Panc1 (cell line): ENCODE data around the gene APLN. TPM values are rescaled to one million over a fixed set of nuclear protein-coding genes. Genes with fewer than 3 reads are reported as not detected.

Experiments
- ATAC-seq: fragments of 200-7000 bp; cut with Tn5 transposase; 2 replicates; pipeline ENCODE4 v1.9.1; 2020; ENCODE audit warnings: mild to moderate bottlenecking, moderate library complexity
- BruUV-seq: library from RNA; stranded (reverse); fragments of 400-500 nt; replicated peaks from 2 replicates; lab custom pipeline; 2021; lab: Mats Ljungman, UMichigan
- CTCF ChIA-PET: fragments of 300-600 bp; sonication (Branson Sonifier 250); formaldehyde crosslinking; loops from one replicate; lab custom pipeline; 2022; ENCODE audit warnings: antibody characterized with exemption; lab: Charles Lee
- POLR2A ChIA-PET: fragments of 300-600 bp; sonication (Branson Sonifier 250); formaldehyde crosslinking; loops from one replicate; lab custom pipeline; 2022; ENCODE audit warnings: antibody characterized with exemption; lab: Charles Lee
- DNase-seq: peaks from one replicate; pipeline ENCODE4 v3.0.0-alpha.2; 2010; ENCODE audit warnings: low read depth, low spot score
- H3K27ac ChIP-seq: 2 replicates; pipeline ENCODE4 v1.5.1; 2011; ENCODE audit warnings: mild to moderate bottlenecking, low read length, inconsistent platforms
- H3K27me3 ChIP-seq: fragments of 200-500 bp; sonication (Bioruptor generic); 2 replicates; pipeline ENCODE4 v1.6.0; 2014; ENCODE audit warnings: low read length, inconsistent platforms; ENCODE audit not compliant: control insufficient read depth, insufficient read depth
- H3K36me3 ChIP-seq: fragments of 200-500 bp; sonication (Bioruptor generic); 2 replicates; pipeline ENCODE4 v1.5.1; 2014; ENCODE audit warnings: inconsistent platforms, mild to moderate bottlenecking, low read length, moderate library complexity; ENCODE audit not compliant: control insufficient read depth, insufficient read depth
- H3K4me1 ChIP-seq: 2 replicates; pipeline ENCODE4 v1.5.1; 2011; ENCODE audit warnings: inconsistent platforms, mild to moderate bottlenecking, low read length, moderate library complexity; ENCODE audit not compliant: control insufficient read depth, insufficient read depth
- H3K4me3 ChIP-seq, 2 experiments: 2 replicates each; pipeline ENCODE4 v1.5.1; 2011 to 2012; ENCODE audit warnings: low read depth in 2 of 2, low read length in 2 of 2, mild to moderate bottlenecking in 2 of 2, inconsistent platforms in 1 of 2, moderate library complexity in 1 of 2
- H3K9me3 ChIP-seq: fragments of 200-500 bp; sonication (Bioruptor generic); 2 replicates; pipeline ENCODE4 v1.5.1; 2014; ENCODE audit warnings: low read depth, mild to moderate bottlenecking, inconsistent platforms, low read length, moderate library complexity; ENCODE audit not compliant: control insufficient read depth, insufficient read depth
- CTCF ChIP-seq: fragments of 450-650 bp; IDR thresholded peaks from 2 replicates; pipeline ENCODE4 v1.5.1; 2017; ENCODE audit warnings: mild to moderate bottlenecking
- POLR2AphosphoS5 ChIP-seq: IDR thresholded peaks from 2 replicates; pipeline ENCODE4 v1.6.1; 2012; ENCODE audit warnings: mild to moderate bottlenecking, low read depth, low read length, moderate library complexity
- REST ChIP-seq, 2 experiments: IDR thresholded peaks; 2 replicates each; pipeline ENCODE4 v1.6.1; 2011 to 2012; ENCODE audit warnings: low read depth in 2 of 2, control low read depth in 1 of 2, low read length in 1 of 2, mild to moderate bottlenecking in 1 of 2, moderate library complexity in 1 of 2; ENCODE audit not compliant: insufficient read depth in 1 of 2
- SIN3A ChIP-seq: IDR thresholded peaks from 2 replicates; pipeline ENCODE4 v1.6.1; 2012; ENCODE audit warnings: low read depth, mild to moderate bottlenecking, low read length, moderate library complexity, borderline replicate concordance; ENCODE audit not compliant: insufficient read depth
- TCF7L2 ChIP-seq: IDR thresholded peaks from 2 replicates; pipeline ENCODE4 v1.6.1; 2011; ENCODE audit warnings: mild to moderate bottlenecking, low read depth, low read length, inconsistent platforms
- in situ Hi-C: cut with HindIII; loops from 2 replicates; pipeline ENCODE4 v1.10.0; 2016; ENCODE audit warnings: low sequenced_read_pairs, low pct_unique_long_range_greater_than_20kb
- intact Hi-C: fragments of 100-400 bp; cut with micrococcal nuclease; formaldehyde crosslinking; loops from one replicate; pipeline ENCODE4 v1.10.0; 2022; ENCODE audit not compliant: unreplicated experiment
- total RNA-seq: library from RNA; stranded (reverse); gene quantifications from one replicate; pipeline ENCODE4 v1.2.1, GENCODE V29; 2021; ENCODE audit not compliant: unreplicated experiment

The APLN gene
- total RNA-seq, 1 experiment from 2014 or later: 1.1 TPM

- ATAC-seq (no peak), DNase-seq (no peak)
- Histone ChIP-seq H3K36me3 (no peaks in the 10 kb centered on the region), H3K4me3 (no peak overlapping the region), H3K27me3 (no peaks in the 10 kb centered on the region), H3K4me1 (no peaks in the 10 kb centered on the region), H3K9me3 (no peaks in the 10 kb centered on the region), H3K27ac (no peak overlapping the region)
- in situ Hi-C loops (no loop called here), intact Hi-C loops (no loop called here)
- BruUV-seq: no TSS peak
- no peak for TF ChIP-seq SIN3A
- CTCF ChIA-PET: interaction anchor here (1.5 kb wide), 1 partner anchor 85 kb away, joined by 5 read pairs; no protein-coding TSS in a partner anchor
- POLR2A ChIA-PET: no interaction called here
Observed at GRCh38 chrX:129641469-129641868, 13.3 kb downstream of the APLN start.

- Histone ChIP-seq H3K36me3 (no peaks in the 10 kb centered on the region), H3K27me3 (no peaks in the 10 kb centered on the region), H3K4me1 (no peaks in the 10 kb centered on the region), H3K9me3 (no peaks in the 10 kb centered on the region), H3K4me3 (no peak overlapping the region), H3K27ac (no peak overlapping the region)
- ChIA-PET POLR2A (no interaction called here), CTCF (interaction anchor here (1.5 kb wide), 1 partner anchor 86 kb away, joined by 5 read pairs; no protein-coding TSS in a partner anchor)
- TF ChIP-seq POLR2AphosphoS5 (no peak), TCF7L2 (no peak), REST (IDR thresholded peaks at IDR 0.05; ENCODE audit: insufficient read depth in 1 of 2, low read depth in 2 of 2, low read length in 1 of 2) (no peak), SIN3A (no peak), CTCF (no peak)
- DNase-seq (no peak), ATAC-seq (no peak)
- intact Hi-C loops (no loop called here), in situ Hi-C loops (no loop called here)
- no TSS peak for BruUV-seq
Observed at GRCh38 chrX:129640737-129641136, 14.0 kb downstream of the APLN start.

DNA sequence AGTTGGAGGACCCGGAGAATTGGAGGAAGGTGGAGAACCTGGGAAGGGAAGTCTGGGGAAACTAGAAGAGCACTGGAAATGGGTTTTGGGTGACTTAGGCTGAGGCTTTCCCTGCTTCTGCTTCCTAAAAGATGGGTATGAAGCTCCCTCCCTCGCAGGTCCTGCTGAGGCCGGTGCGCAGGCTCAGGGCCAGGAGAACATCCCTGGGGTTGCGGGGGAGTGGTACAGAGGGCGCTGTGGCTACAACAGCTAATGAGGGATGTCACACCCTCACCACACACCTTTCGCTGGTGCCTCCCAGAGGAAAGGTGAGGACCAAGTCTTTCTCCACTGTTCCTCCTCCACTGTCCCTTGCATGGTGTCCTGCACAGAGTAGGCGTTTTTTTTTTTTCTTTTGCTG, 15.8 kb downstream of the APLN start:
- H3K4me1 ChIP-seq: no peaks in the 10 kb centered on the region
- no peaks in the 10 kb centered on the region for H3K27me3 ChIP-seq
- no peak overlapping the region for H3K27ac ChIP-seq
- no TSS peak for BruUV-seq
- in situ Hi-C loops (no loop called here), intact Hi-C loops (no loop called here)
- ATAC-seq: no peak
- no peaks in the 10 kb centered on the region for H3K36me3 ChIP-seq
- no peak for DNase-seq
- ChIA-PET CTCF (interaction anchor here (0.7 to 1.1 kb wide), 2 partner anchors 267 to 391 kb away, joined by 3 to 6 read pairs; partner anchors contain the start of gene UTP14A), POLR2A (interaction anchor here (0.6 kb wide), 1 partner anchor 29 kb away, joined by 3 read pairs; no protein-coding TSS in a partner anchor)
- no peak overlapping the region for H3K4me3 ChIP-seq
- TF ChIP-seq POLR2AphosphoS5: no peak
- no peak for TF ChIP-seq REST (IDR thresholded peaks at IDR 0.05; ENCODE audit: insufficient read depth in 1 of 2, low read depth in 2 of 2, low read length in 1 of 2)
- no peak for TF ChIP-seq CTCF
- TF ChIP-seq SIN3A: no peak
- no peak for TF ChIP-seq TCF7L2
- no peaks in the 10 kb centered on the region for H3K9me3 ChIP-seq
